ENCODE results near the gene UBE2E2. TPM values are rescaled to one million over a fixed set of nuclear protein-coding genes. Genes with fewer than 3 reads are reported as not detected.

The UBE2E2 gene
- total and polyA plus RNA-seq, 9 donors: 25.5 to 84.9 (median 38.5) TPM

DNA sequence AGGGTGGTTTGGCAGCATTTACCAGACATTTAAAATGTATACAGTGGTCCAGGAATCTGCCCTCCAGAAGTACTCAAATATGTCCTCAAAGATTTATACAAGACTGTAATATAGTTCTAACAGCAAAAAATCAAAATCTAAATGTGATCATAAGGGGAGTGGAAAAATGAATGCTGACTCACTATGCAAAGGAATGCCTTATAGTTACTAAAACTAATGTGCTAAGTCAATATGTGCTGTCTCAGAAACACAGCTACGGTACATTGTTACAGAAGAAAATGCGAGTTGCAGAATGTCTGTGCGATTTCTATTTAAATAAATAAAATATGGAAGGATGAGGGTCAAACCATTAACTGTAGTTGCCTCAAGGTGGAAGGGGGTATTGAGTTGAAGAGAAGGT lies 372.6 kb downstream of the UBE2E2 start:
- intact Hi-C loops (cut with DNase I): no loop called here
- TF ChIP-seq POLR2A (IDR thresholded peaks at IDR 0.05): no peak
- no peak for TF ChIP-seq EP300 (IDR thresholded peaks at IDR 0.05)
- no peak for TF ChIP-seq CTCF (IDR thresholded peaks at IDR 0.05)
- Histone ChIP-seq H3K4me3 (no peak overlapping the region), H3K27me3 (no peaks in the 10 kb centered on the region), H3K4me1 (ENCODE audit: insufficient read depth) (no peaks in the 10 kb centered on the region), H3K36me3 (no peaks in the 10 kb centered on the region), H3K9me3 (no peaks in the 10 kb centered on the region), H3K27ac (no peak overlapping the region)
- no peak for DNase-seq
- WGBS, 3 donors: 82 to 86% (median 84%) methylated on average over 3 of the region's 3 CpGs

DNA sequence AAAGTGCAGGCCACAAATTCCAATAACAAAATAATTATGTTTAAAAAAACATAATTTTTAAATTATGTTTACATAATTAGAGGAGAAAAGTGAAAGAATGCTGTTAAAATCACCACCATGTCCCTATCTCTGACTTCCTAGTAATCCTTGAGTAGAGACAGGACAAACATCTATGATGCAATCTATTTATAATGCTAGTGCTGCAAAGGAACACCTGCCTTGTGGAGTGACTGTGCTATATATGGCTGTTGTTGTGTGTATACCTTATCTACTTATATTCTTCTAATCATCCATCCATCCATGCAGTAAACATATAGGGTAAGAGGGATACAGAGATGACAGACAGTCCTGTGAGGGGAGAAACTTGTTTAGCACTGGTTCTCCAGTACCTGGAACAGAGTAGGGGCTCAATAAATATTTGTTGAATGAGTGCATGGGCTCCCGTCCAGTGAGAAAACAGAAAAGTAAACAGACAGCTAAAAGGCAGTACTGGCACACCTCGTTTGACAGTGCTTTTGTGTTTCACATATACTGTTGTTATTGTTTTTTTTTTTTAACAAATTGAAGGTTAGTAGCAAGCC lies 373.3 kb downstream of the UBE2E2 start:
- no peak for DNase-seq
- Histone ChIP-seq H3K27me3 (no peaks in the 10 kb centered on the region), H3K4me1 (ENCODE audit: insufficient read depth) (no peaks in the 10 kb centered on the region), H3K36me3 (no peaks in the 10 kb centered on the region), H3K9me3 (no peaks in the 10 kb centered on the region), H3K4me3 (no peak overlapping the region), H3K27ac (no peak overlapping the region)
- intact Hi-C loops (cut with DNase I): no loop called here
- TF ChIP-seq EP300 (IDR thresholded peaks at IDR 0.05) (no peak), CTCF (IDR thresholded peaks at IDR 0.05) (no peak), POLR2A (IDR thresholded peaks at IDR 0.05) (no peak)
- WGBS, 3 donors: 67 to 77% (median 75%) methylated on average over 2 of the region's 2 CpGs

DNA sequence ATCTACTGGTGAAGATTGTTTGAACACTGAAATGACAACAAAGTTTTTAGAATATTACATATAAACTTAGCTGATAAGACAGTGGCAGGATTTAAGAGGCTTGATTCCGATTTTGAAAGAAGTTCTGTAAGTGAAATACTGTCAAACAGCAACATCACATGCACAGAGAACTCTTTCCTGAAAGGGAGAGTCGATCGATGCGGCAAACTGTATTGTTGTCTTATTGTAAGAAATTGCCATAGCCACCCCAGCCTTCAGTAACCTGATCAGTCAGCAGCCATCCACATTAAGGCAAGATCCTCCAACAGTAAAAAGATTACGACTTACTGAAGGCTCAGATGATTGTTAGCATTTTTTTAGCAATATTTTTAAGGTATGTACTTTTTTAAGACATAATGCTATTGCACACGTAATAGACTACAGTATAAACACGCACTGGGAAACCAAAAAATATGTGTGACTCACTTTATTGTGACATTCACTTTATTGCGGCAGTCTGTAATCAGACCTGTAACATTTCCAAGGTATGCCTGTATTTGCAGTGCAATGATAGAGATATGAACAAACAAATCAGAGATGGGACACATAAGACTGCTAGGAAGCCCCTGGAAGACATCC lies 377.1 kb downstream of the UBE2E2 start:
- Histone ChIP-seq H3K4me1 (ENCODE audit: insufficient read depth) (no peaks in the 10 kb centered on the region), H3K4me3 (no peak overlapping the region), H3K27me3 (no peaks in the 10 kb centered on the region), H3K36me3 (no peaks in the 10 kb centered on the region), H3K27ac (no peak overlapping the region), H3K9me3 (no peaks in the 10 kb centered on the region)
- WGBS, 3 donors: 85 to 86% (median 85%) methylated on average over 8 of the region's 8 CpGs
- intact Hi-C loops (cut with DNase I): no loop called here
- TF ChIP-seq POLR2A (IDR thresholded peaks at IDR 0.05): no peak
- no peak for TF ChIP-seq CTCF (IDR thresholded peaks at IDR 0.05)
- TF ChIP-seq EP300 (IDR thresholded peaks at IDR 0.05): no peak
- no peak for DNase-seq

- no peaks in the 10 kb centered on the region for H3K27me3 ChIP-seq
- no peak for DNase-seq
- no peaks in the 10 kb centered on the region for H3K9me3 ChIP-seq
- intact Hi-C loops (cut with DNase I): no loop called here
- H3K27ac ChIP-seq: no peak overlapping the region
- H3K4me1 ChIP-seq (ENCODE audit: insufficient read depth): no peaks in the 10 kb centered on the region
- 88 to 98% (median 97%) methylated on average over 10 of the region's 10 CpGs for WGBS, 3 donors
- H3K36me3 ChIP-seq: no peaks in the 10 kb centered on the region
- TF ChIP-seq CTCF (IDR thresholded peaks at IDR 0.05) (no peak), EP300 (IDR thresholded peaks at IDR 0.05) (no peak), POLR2A (IDR thresholded peaks at IDR 0.05) (no peak)
- no peak overlapping the region for H3K4me3 ChIP-seq
These were observed 381.0 kb downstream of the UBE2E2 start for GRCh38 chr3:23583980-23584740.

All from ovary (tissue), 9 donors.